ENCODE data around the gene CDC14B.

CDC14B gene

GRCh38 chr9:96502539-96503373, 116.9 kb downstream of the CDC14B start:
- no peak for DNase-seq (ENCODE audit: low read depth in 2 of 2)

- no peak for DNase-seq (ENCODE audit: low read depth in 2 of 2)
Measured at GRCh38 chr9:96501633-96502538, 117.8 kb downstream of the CDC14B start.

GRCh38 chr9:96500696-96501632, 118.7 kb downstream of the CDC14B start:
- no peak for DNase-seq (ENCODE audit: low read depth in 2 of 2)

- no peak for DNase-seq (ENCODE audit: low read depth in 2 of 2)
Measured at GRCh38 chr9:96499257-96499656, 120.4 kb downstream of the CDC14B start.

GRCh38 chr9:96498796-96499195, 120.8 kb downstream of the CDC14B start:
- DNase-seq (ENCODE audit: low read depth in 2 of 2) = no peak

- no peak for DNase-seq (ENCODE audit: low read depth in 2 of 2)
Measured at GRCh38 chr9:96497117-96497399, 122.6 kb downstream of the CDC14B start.

- no peak for DNase-seq (ENCODE audit: low read depth in 2 of 2)
Measured at GRCh38 chr9:96496368-96497116, 123.1 kb downstream of the CDC14B start.

- DNase-seq (ENCODE audit: low read depth in 2 of 2) = no peak
Measured at GRCh38 chr9:96495341-96495740, 124.3 kb downstream of the CDC14B start.

GRCh38 chr9:96494215-96494800, 125.3 kb downstream of the CDC14B start:
- no peak for DNase-seq (ENCODE audit: low read depth in 2 of 2)

- DNase-seq (ENCODE audit: low read depth in 2 of 2) = no peak
Measured at GRCh38 chr9:96493757-96494156, 125.9 kb downstream of the CDC14B start.

GRCh38 chr9:96492993-96493531, 126.6 kb downstream of the CDC14B start:
- no peak for DNase-seq (ENCODE audit: low read depth in 2 of 2)

GRCh38 chr9:96491880-96492525, 127.6 kb downstream of the CDC14B start:
- DNase-seq (ENCODE audit: low read depth in 2 of 2) = no peak

- DNase-seq (ENCODE audit: low read depth in 2 of 2) = no peak
Measured at GRCh38 chr9:96491079-96491879, 128.4 kb downstream of the CDC14B start.

- DNase-seq (ENCODE audit: low read depth in 2 of 2) = no peak
Measured at GRCh38 chr9:96490534-96491078, 129.0 kb downstream of the CDC14B start.

GRCh38 chr9:96489482-96489979, 130.1 kb downstream of the CDC14B start:
- no peak for DNase-seq (ENCODE audit: low read depth in 2 of 2)

- no peak for DNase-seq (ENCODE audit: low read depth in 2 of 2)
Measured at GRCh38 chr9:96487949-96488348, 131.7 kb downstream of the CDC14B start.

- no peak for DNase-seq (ENCODE audit: low read depth in 2 of 2)
Measured at GRCh38 chr9:96487029-96487396, 132.6 kb downstream of the CDC14B start.

- DNase-seq (ENCODE audit: low read depth in 2 of 2) = no peak
Measured at GRCh38 chr9:96486386-96487028, 133.1 kb downstream of the CDC14B start.

All from stimulated activated CD8-positive, alpha-beta memory T cell treated with anti-CD3 and anti-CD28 coated beads, Interleukin-15, amount 100 ng/mL, for 4 hours (primary cell).